HuH-7.5 (cell line): Measurements from ENCODE around the gene UQCC3.
"Not testable (repeated sequence)": the region's sequence is repeated elsewhere in the genome, so short reads cannot be mapped to it uniquely, and the experiment has no call there.

Experiments used
- DNase-seq: peaks from one replicate; pipeline ENCODE4 v3.0.0; 2011; ENCODE audit warnings: low spot score

UQCC3 gene

GRCh38 chr11:62671608-62672389, at the start of gene UQCC3, which contains the start of gene LBHD1:
Gene UQCC3, plus strand, starts transcription at chr11:62671673. Its CDS starts 73 bp downstream, at chr11:62671746.
Gene LBHD1, minus strand, starts transcription at chr11:62672267. Its CDS starts 2,236 bp downstream, at chr11:62670031.
- peak; percentile 84 for DNase-seq

DNA sequence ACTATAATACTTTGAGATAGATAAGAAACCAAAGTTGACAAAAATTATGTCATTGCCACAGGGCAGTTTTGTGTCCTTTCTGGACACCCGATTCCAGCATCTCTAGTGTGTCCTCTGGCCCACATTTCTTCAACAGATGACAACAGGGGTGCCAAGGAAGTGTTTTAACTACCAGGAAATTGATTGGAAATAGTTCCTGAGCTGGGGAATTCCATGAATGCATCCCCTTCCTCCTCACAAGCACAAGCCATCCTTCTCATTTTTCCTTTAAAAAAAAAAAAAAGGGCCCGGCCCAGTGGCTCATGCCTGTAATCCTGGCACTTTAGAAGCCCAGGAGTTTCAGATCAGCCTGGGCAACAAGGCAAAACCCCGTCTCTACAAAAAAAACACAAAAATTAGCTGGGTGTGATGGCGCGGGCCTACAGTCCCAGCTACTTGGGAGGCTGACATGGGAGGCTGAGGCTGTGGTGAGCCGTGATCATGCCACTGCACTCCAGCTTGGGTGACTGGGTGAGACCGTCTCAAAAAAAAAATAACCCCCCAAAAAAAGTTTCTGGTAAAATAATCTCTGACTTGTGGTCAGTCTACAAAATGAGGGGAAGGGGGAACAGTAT, 48.9 kb upstream of the UQCC3 start:
- no peak for DNase-seq

DNA sequence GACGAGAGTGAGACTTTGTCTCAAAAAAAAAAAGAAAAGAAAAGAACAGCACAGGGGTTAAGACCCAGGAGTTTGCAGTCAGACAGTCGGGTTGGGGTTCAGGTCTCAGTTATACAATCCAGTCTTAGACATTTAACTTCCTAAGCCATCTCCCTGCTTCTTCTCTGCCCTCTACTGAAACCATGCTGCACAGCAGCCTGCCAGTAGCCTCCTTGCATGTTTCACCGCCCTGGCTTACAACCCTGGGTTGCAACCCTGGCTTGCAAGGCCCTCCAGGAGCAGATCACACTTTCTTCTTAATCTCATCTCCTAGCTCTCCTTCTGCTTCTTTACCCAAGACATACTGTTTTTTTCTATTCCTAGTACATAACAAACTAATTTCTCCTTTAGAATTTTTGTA, 43.8 kb upstream of the UQCC3 start:
- DNase-seq, result no peak

DNA sequence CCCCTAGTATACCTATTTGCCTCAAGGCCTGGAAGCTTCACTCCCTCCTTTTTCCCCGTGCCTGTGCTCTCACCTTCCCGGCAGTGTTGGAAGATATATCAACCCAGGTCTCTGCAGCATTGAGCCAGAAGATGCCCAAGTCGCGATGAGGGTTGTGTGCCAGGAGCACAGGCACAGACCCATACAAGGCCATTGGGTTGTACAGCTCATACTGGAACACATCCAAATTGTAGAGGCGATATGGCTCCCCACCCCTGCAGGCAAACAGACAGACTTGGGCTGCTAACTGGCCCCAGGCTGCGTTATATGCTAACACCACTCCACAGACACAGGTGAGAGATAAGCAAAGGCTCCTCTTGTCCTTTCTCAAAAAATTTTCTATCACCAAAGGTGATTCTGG, 39.0 kb upstream of the UQCC3 start:
- no peak for DNase-seq

DNA sequence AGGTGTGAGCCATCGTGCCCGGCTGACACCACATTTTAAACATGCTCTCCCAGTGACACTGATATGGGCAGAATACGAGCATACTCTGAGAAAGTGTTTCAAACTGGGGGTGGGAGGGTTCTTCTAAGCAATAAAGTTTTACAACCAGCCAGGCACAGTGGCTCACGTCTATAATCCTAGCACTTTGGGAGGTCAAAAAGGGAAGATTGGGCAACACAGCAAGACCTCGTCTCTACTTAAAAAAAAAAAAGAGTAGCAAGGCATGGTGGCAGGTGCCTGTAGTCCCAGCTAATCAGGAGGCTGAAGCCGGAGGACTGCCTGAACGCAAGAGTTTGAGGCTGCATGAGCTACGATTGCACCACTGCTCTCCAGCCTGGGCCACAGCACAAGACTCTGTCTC, 27.3 kb upstream of the UQCC3 start:
- DNase-seq, result no peak

- no peak for DNase-seq
These were observed 25.9 kb upstream of the UQCC3 start for GRCh38 chr11:62645671-62645945.

GRCh38 chr11:62645946-62646824, 25.3 kb upstream of the UQCC3 start, which contains the start of gene GANAB:
Gene GANAB, minus strand, starts transcription at chr11:62646613. Its CDS starts 14 bp downstream, at chr11:62646599.
- DNase-seq, result peak; percentile 99

GRCh38 chr11:62646825-62647608, 24.5 kb upstream of the UQCC3 start:
- no peak for DNase-seq

GRCh38 chr11:62647609-62648005, 23.9 kb upstream of the UQCC3 start:
- DNase-seq, result no peak

GRCh38 chr11:62648185-62648966, 23.1 kb upstream of the UQCC3 start:
- DNase-seq, result no peak

DNA sequence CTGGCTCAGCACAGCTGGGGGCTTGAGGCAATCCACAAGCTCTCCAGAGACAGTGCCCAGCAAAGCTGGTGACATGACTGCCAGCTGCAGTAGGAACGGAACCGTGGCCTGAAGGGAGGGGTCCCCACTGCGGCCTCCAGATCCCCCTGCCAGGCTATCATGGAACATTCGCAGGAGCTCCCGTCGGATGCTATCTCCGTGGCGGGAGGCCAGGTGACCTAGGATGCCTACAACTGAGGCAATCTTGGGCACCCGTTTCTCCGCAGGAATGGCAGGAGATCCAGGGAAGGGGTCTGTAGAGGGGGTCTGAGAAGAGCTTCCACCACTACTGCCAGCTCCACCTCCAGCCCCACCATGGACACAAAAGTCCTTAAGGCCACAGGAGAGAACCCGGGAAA, 22.5 kb upstream of the UQCC3 start:
- no peak for DNase-seq

GRCh38 chr11:62649486-62649885, 22.0 kb upstream of the UQCC3 start:
- DNase-seq, result no peak

DNA sequence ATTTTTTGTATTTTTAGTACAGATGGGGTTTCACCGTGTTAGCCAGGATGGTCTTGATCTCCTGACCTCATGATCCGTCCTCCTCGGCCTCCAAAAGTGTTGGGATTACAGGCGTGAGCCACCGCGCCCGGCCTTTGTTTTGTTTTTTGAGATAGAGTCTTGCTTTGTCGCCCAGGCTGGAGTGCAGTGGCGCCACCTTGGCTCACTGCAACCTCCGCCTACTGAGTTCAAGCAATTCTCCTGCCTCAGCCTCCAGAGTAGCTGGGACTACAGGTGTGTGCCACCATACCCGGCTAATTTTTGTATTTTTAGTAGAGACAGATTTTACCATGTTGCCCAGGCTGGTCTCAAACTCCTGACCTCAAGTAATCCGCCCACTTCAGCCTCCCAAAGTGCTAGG, 21.2 kb upstream of the UQCC3 start:
- DNase-seq, result not testable (repeated sequence)

DNA sequence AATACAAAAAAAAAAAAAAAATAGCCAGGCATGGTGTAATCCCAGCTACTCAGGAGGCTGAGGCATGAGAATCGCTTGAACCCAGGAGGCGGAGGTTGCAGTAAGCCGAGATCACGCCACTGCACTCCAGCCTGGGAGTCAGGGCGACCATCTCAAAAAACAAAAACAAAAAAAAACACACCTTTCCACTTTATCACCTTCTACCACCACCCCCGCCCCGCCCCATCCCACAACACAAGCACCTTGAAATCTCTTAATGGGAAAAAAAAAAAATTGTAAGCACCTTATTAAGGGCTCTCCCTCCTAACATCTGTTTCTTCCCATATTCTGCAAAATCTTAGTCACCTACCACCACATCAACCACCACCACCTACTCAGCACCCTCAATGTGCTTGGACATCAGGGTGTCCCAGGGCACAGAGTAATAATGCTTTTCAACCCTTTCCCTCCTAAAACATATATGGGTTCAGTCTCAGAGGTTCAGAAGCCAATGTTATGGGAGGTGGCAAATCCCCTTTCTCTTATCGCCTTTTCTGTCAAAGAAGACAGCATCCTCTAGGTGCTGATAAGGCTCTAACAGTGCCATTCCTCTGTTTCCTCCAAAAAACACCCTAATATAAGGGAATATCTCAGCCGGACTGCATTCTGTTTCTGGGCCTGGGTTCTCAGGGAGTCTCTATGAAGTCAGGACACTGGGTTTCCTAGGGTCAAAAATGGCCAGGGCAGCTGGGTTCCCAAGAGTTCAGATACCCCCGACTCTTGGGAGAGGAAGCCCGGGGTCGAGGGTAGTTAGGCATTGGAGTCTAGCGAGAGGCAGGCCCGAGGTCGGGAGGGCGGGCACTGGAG, 19.1 kb upstream of the UQCC3 start:
- DNase-seq, result peak; percentile 35

DNA sequence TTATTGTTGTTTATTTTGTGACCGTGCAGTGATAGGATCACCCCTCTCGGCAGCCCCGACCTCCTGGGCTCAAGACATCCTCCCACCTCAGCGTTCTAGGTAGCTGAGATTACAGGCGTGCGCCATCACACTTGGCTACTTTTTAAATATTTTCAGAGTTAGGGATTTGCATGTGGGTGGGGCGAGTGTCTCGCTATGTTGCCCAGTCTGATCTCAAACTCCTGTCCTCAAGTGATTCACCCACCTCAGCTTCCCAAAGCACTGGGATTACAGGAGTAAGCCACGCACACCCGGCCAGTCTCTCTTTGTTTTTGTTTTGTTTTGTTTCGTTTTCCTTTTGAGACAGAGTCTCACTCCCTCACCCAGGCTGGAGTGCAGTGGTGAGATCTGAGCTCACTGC, 17.2 kb upstream of the UQCC3 start:
- DNase-seq, result no peak

DNA sequence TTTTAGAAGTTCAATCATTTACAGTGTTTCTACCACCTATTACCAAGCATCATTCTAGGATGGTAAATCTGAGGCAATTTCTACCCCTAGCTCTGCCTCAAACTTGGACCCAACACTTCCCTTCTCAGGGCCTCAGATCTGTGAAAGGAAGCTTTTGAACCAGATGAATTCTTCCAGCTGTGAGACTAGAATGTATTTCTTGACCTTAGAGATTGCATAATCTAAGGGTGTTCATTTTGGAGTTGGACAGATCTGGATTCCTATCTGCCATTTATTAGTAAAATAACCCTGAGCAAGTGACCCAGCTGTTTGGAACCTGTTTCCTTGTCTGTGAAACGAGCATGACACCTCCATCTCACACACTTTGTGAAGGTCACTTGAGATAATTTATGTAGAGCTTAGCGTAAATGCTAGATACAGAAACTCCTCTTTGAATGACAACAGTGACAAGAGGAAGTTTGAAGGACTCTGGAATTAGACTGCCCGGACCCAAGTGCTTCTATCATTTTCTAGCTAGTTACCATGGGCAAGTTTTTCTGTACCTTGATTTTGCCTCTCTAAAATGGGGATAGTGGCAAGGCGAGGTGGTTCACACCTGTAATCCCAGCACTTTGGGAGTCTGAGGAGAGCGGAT, 14.6 kb upstream of the UQCC3 start:
- DNase-seq, result no peak

DNA sequence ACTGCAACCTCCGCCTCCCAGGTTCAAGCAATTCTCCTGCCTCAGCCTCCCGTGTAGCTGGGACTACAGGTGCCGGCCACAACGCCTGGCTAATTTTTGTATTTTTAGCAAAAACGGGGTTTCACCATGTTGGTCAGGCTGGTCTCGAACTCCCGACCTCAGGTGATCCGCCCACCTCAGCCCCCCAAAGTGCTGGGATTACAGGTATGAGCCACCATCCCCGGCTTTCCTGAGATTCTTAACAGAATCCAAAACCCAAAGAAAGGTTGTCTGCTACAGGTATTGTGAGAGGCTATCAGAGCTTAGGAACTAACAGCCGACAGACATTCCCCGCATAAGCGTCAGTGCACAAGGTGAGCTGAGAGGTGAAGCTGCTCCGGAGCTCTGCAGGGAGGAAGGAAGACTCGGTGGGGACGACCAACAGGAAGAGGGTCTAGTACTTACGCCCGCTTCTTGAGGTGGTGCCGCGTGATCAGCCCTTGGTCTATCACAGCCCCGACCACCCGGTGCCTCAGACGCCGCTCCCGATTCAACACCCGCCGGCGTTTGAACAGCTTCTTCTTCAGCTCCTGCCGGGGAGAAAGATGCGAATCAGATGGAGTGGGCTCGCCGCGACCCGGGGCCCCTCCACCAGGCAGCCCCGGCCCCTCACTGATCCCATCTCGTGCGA, 6.9 kb upstream of the UQCC3 start:
- DNase-seq, result peak; percentile 73

- peak; percentile 95 for DNase-seq
These were observed 6.3 kb upstream of the UQCC3 start, which contains the start of the genes C11orf98 and CSKMT for GRCh38 chr11:62665075-62665598. Gene C11orf98, minus strand, starts transcription at chr11:62665210. Its CDS starts 41 bp downstream, at chr11:62665169. Gene CSKMT, plus strand, starts transcription at chr11:62665312. Its CDS starts 568 bp downstream, at chr11:62665880.
